ENCODE data around the gene MRPS22. TPM values are rescaled to one million over a fixed set of nuclear protein-coding genes. Genes with fewer than 3 reads are reported as not detected.

Gene MRPS22
- total and polyA plus RNA-seq, 2 of the 13 experiments (the other 11 are each of a cell fraction or from before 2014, with no cell fraction given) = 52.7 to 113 TPM

- Histone ChIP-seq H3K4me2 (ENCODE audit: low read depth, low read length) (no peak overlapping the region), H4K20me1 (ENCODE audit: insufficient read depth, low read length) (no peaks in the 10 kb centered on the region), H3K79me2 (ENCODE audit: insufficient read depth, low read length) (no peaks in the 10 kb centered on the region), H3K9ac (ENCODE audit: insufficient read depth, low read depth, low read length) (no peak overlapping the region), H3K4me1 (ENCODE audit: insufficient read depth, low read length) (no peaks in the 10 kb centered on the region), H3K27ac (ENCODE audit: extremely low read length, insufficient read depth, low read length) (no peak overlapping the region), H2AFZ (ENCODE audit: low read length) (no peak overlapping the region), H3K27me3 (ENCODE audit: control insufficient read depth in 1 of 2, insufficient read depth in 2 of 2, low read length in 2 of 2) (no peaks in the 10 kb centered on the region; a peak in 1 of 5 replicates), H3K4me3 (replicated peaks in 1 of 3; ENCODE audit: insufficient read depth in 1 of 3, low read depth in 2 of 3, low read length in 3 of 3) (no peak overlapping the region), H3K36me3 (replicated peaks in 1 of 2; ENCODE audit: control insufficient read depth in 1 of 2, insufficient read depth in 2 of 2, low read length in 2 of 2) (no peaks in the 10 kb centered on the region), H3K9me3 (ENCODE audit: low read length) (no peaks in the 10 kb centered on the region)
- 8% methylated on average over 1 of the region's 1 CpG for WGBS (ENCODE audit: low lambda C conversion rate)
- no peak for FAIRE-seq
- no peak for ATAC-seq
- TF ChIP-seq, protein P1, sequence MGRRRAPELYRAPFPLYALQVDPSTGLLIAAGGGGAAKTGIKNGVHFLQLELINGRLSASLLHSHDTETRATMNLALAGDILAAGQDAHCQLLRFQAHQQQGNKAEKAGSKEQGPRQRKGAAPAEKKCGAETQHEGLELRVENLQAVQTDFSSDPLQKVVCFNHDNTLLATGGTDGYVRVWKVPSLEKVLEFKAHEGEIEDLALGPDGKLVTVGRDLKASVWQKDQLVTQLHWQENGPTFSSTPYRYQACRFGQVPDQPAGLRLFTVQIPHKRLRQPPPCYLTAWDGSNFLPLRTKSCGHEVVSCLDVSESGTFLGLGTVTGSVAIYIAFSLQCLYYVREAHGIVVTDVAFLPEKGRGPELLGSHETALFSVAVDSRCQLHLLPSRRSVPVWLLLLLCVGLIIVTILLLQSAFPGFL (CRISPR knock-in tag; IDR thresholded peaks at IDR 0.05) = no peak
- TF ChIP-seq ZNF768 (CRISPR knock-in tag; IDR thresholded peaks at IDR 0.05) = peak; percentile 28; the same call in 1 of the 2 replicates
- intact Hi-C loops (cut with micrococcal nuclease; ENCODE audit: unreplicated experiment) (no loop called here), in situ Hi-C loops (cut with HindIII; ENCODE audit: extremely low pct_ligation_motif_present, low pct_unique_long_range_greater_than_20kb) (no loop called here)
- BruUV-seq (replicated peaks) = no TSS peak
- POLR2A ChIA-PET = no interaction called here
- CTCF ChIA-PET (ENCODE audit: low intra/inter-chr PET ratio, low total read pairs) = no interaction called here
- no peak for DNase-seq (ENCODE audit: low spot score)
These were observed 32.3 kb upstream of the MRPS22 start for GRCh38 chr3:139311557-139311956.

DNA sequence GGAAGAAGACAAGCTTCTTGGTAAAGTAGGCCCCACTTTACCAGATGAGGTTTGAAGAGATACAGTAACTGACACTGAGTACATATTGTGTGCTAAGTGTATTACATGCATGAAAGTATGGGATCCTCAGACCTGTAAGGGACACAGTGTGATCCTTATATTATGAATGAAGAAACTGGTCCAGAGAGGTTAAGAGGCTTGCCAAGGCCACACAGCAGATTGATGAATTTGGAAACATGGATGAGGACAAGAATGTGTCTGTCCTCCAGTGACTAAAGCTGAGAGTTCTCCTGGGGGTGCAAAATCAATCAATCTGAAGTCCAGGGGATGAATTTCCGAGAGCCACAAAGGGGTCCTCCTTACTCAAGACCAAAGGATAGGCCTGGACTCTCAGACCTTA lies 31.4 kb upstream of the MRPS22 start:
- in situ Hi-C loops (cut with HindIII; ENCODE audit: extremely low pct_ligation_motif_present, low pct_unique_long_range_greater_than_20kb) = no loop called here
- Histone ChIP-seq H4K20me1 (ENCODE audit: insufficient read depth, low read length) (no peaks in the 10 kb centered on the region), H3K4me2 (ENCODE audit: low read depth, low read length) (no peak overlapping the region), H2AFZ (ENCODE audit: low read length) (no peak overlapping the region), H3K4me3 (replicated peaks in 1 of 3; ENCODE audit: insufficient read depth in 1 of 3, low read depth in 2 of 3, low read length in 3 of 3) (no peak overlapping the region), H3K4me1 (ENCODE audit: insufficient read depth, low read length) (no peaks in the 10 kb centered on the region), H3K9me3 (ENCODE audit: low read length) (no peaks in the 10 kb centered on the region), H3K36me3 (replicated peaks in 1 of 2; ENCODE audit: control insufficient read depth in 1 of 2, insufficient read depth in 2 of 2, low read length in 2 of 2) (no peaks in the 10 kb centered on the region), H3K27ac (ENCODE audit: extremely low read length, insufficient read depth, low read length) (no peak overlapping the region), H3K79me2 (ENCODE audit: insufficient read depth, low read length) (no peaks in the 10 kb centered on the region), H3K9ac (ENCODE audit: insufficient read depth, low read depth, low read length) (no peak overlapping the region), H3K27me3 (ENCODE audit: control insufficient read depth in 1 of 2, insufficient read depth in 2 of 2, low read length in 2 of 2) (no peaks in the 10 kb centered on the region; a peak in 1 of 5 replicates)
- no peak for ATAC-seq
- BruUV-seq (replicated peaks) = no TSS peak
- no peak for FAIRE-seq
- WGBS (ENCODE audit: low lambda C conversion rate) = no CpG with 5 or more reads among the region's 1 CpG
- TF ChIP-seq ZNF781 (CRISPR knock-in tag; IDR thresholded peaks at IDR 0.05; ENCODE audit: borderline replicate concordance, not compliant biosample characterization) (no peak), YY1 (IDR thresholded peaks at IDR 0.05; ENCODE audit: insufficient read depth, insufficient replicate concordance, low read depth, low read length) (no peak), MTA3 (CRISPR knock-in tag; IDR thresholded peaks at IDR 0.05) (no peak), ATRX (CRISPR knock-in tag; IDR thresholded peaks at IDR 0.05; ENCODE audit: borderline replicate concordance) (no peak), ZBTB20 (CRISPR knock-in tag; IDR thresholded peaks at IDR 0.05; ENCODE audit: borderline replicate concordance, low read depth) (no peak)
- intact Hi-C loops (cut with micrococcal nuclease; ENCODE audit: unreplicated experiment) = no loop called here
- DNase-seq (ENCODE audit: low spot score) = no peak
- POLR2A ChIA-PET = no interaction called here
- CTCF ChIA-PET (ENCODE audit: low intra/inter-chr PET ratio, low total read pairs) = no interaction called here

Measured in HepG2 (cell line).